Fibroblast of the aortic adventitia (primary cell): Measurements from ENCODE around the gene HDHD2. TPM values are rescaled to one million over a fixed set of nuclear protein-coding genes. Genes with fewer than 3 reads are reported as not detected.

Experiments
- DNase-seq: peaks from one replicate; pipeline ENCODE4 v3.0.0-alpha.2; 2010; ENCODE audit warnings: low read depth
- H3K4me3 ChIP-seq: 2 replicates; pipeline ENCODE4 v1.5.1; 2011; ENCODE audit warnings: low read depth, mild to moderate bottlenecking, control low read depth, low read length, moderate library complexity
- CTCF ChIP-seq: IDR thresholded peaks from 2 replicates; pipeline ENCODE4 v1.5.1; 2011; ENCODE audit warnings: mild to moderate bottlenecking, low read length, control low read depth, inconsistent platforms; ENCODE audit not compliant: insufficient read depth
- total RNA-seq: library from RNA; depleted of rRNA; stranded (reverse); fragments of >200 nt; gene quantifications from 2 replicates; pipeline ENCODE4 v1.2.3, GENCODE V29; 2012; ENCODE audit warnings: low replicate concordance

The HDHD2 gene
- total RNA-seq, 1 donor = 24.3 TPM

GRCh38 chr18:47120428-47120827 is 29.9 kb downstream of the HDHD2 start:
- peak; percentile 24 for DNase-seq
- no peak for TF ChIP-seq CTCF
- H3K4me3 ChIP-seq = no peak overlapping the region

DNA sequence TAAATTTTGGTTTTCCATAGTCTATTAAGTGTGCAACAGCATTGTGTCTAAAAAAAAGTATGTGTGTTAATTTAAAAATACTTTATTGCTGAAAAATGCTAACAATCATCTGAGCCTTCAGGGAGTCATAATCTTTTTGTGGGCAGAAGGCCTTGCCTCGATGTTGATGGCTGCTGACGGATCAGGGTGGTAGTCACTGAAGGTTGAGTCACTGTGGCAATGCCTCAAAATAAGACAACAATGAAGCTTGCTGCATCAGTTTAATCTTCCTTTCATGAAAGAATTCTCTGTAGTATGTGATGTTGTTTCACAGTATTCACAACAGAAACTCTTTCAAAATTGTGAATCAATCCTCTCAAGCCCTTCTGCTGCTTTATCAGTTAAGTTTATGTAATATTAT is 31.3 kb downstream of the HDHD2 start:
- peak; percentile 47 for DNase-seq

DNA sequence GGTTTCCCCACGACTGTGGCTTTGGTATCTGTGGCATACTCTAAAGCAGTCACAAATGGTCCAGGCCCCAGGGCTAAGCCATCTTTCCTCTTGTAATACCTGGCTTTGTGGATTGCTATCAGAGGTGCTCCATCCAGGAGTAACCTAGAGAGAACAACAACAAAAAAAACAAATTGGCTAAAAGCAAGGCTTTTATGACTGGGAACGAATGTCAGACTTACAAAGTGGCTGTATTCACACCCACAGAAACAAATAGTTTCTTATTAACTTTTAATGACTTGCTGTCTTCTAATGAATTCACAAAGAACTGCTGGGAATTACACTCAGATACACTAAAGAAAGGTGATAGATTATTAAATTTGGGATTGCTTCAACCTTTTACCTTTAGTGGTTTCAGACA is 35.1 kb downstream of the HDHD2 start:
- TF ChIP-seq CTCF = no peak
- DNase-seq = no peak
- no peak overlapping the region for H3K4me3 ChIP-seq

More for the DNA sequence above, 31.3 kb downstream of the HDHD2 start:
- TF ChIP-seq CTCF = no peak
- no peak overlapping the region for H3K4me3 ChIP-seq

GRCh38 chr18:47113796-47114540 is 36.3 kb downstream of the HDHD2 start:
- no peak for TF ChIP-seq CTCF
- no peak for DNase-seq
- no peak overlapping the region for H3K4me3 ChIP-seq

DNA sequence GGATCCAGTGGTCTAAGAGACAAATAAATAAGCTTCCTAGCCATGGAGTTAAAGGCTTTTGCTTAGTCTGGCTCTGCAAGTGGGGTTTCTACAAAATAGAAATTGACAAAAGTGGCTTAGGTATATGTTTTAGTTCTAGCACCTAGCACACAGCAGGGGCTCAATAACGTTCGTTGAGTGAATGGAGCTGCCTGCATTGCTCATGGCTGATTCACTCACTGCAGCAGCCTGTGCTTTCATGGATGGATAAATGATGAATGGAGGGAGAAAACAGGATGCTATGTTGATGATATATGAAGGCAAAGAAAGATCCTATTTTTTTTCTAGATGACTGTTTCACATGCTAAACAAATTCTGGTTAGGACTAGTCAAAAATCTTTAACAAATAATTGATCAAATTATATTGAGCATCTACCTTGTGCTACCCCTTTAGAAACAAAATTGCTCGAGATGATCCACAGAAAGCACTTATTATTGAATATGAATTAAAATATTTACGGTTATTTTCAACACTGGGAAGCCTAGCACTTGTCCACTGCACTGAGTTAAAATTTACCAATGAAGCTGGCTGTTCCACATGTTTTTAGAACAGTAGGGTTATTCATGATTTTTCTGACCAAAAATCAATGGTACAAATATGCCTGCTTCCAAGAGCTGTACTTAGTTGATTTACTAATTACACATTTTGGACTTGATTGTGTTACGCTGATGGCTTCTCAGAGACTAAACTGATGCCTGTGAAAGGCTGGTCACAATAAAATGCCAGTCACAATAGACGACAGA is 39.6 kb downstream of the HDHD2 start:
- no peak for DNase-seq
- no peak for TF ChIP-seq CTCF
- H3K4me3 ChIP-seq = no peak overlapping the region

DNA sequence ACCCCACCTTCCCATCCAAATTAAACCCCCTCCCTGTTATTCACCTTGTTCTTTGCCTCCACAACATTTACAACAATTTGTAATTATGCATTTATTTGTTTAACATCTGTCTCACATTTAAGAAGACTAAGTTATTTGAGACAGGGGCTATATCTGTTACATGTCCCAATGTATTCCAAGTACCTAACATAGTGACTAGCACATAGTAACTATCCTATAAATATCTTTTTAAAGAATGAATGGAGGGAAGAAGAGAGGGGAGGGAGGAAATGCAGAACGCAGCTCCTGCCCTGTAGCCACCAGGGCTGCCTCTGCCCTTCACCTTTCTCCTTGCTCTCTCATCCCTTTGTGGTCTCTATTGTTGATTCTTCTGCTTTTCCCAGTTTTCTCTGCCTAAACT is 40.6 kb downstream of the HDHD2 start:
- H3K4me3 ChIP-seq = no peak overlapping the region
- DNase-seq = no peak
- no peak for TF ChIP-seq CTCF
